Kidney (tissue), 2 donors: Measurements from ENCODE around the gene ATF3. TPM values are rescaled to one million over a fixed set of nuclear protein-coding genes. Genes with fewer than 3 reads are reported as not detected.

Source experiments
- polyA plus RNA-seq: library from polyadenylated mRNA; stranded (reverse); fragments of 350-450 nt; fragmentation: Illumina TruSeq; extraction: RNeasy Lipid Tissue Mini Kit (QIAGEN cat#74804); gene quantifications from one replicate; pipeline ENCODE4 v1.2.3, GENCODE V29; 2014; ENCODE audit warnings: low read depth, low replicate concordance; ENCODE audit not compliant: insufficient read depth
- total RNA-seq: library from RNA; stranded (reverse); fragmentation: NEBNext Ultra II Directional; extraction: Animal tissue kit (Norgen Biotek cat#: 25700); gene quantifications from one replicate; pipeline ENCODE4 v1.2.1, GENCODE V29; 2021
- donor health status: DM: yes; HTN: yes; CAD: no.

ATF3 gene
- total and polyA plus RNA-seq, 2 donors from 2014 or later, result 12.8 to 14.6 TPM

Other genes with a start within 250 kb of the ATF3 start
- 8.7 TPM for gene PACC1, start 193.9 kb upstream of the ATF3 start, total RNA-seq
- 13.7 TPM for gene PACC1, start 193.9 kb upstream of the ATF3 start, polyA plus RNA-seq
- gene NENF, start 175.8 kb upstream of the ATF3 start, total RNA-seq, result 63.0 TPM
- gene NENF, start 175.8 kb upstream of the ATF3 start, polyA plus RNA-seq, result 210 TPM
- gene BATF3, start 91.1 kb downstream of the ATF3 start, total RNA-seq, result 6.5 TPM
- 3.3 TPM for gene BATF3, start 91.1 kb downstream of the ATF3 start, polyA plus RNA-seq
- gene NSL1, start 183.0 kb downstream of the ATF3 start, total RNA-seq, result 34.5 TPM
- 19.5 TPM for gene NSL1, start 183.0 kb downstream of the ATF3 start, polyA plus RNA-seq
- gene TATDN3, start 183.1 kb downstream of the ATF3 start, total RNA-seq, result 18.6 TPM
- 19.5 TPM for gene TATDN3, start 183.1 kb downstream of the ATF3 start, polyA plus RNA-seq
- gene SPATA45, start 238.9 kb downstream of the ATF3 start, total RNA-seq, result 0.57 TPM
- not detected for gene SPATA45, start 238.9 kb downstream of the ATF3 start, polyA plus RNA-seq
- gene FLVCR1, start 249.5 kb downstream of the ATF3 start, total RNA-seq, result 6.8 TPM
- gene FLVCR1, start 249.5 kb downstream of the ATF3 start, polyA plus RNA-seq, result 2.9 TPM